Keratinocyte (primary cell): ENCODE measurements around the gene PCDH9. TPM values are rescaled to one million over a fixed set of nuclear protein-coding genes. Genes with fewer than 3 reads are reported as not detected.

ENCODE experiments used
- DNase-seq: peaks from one replicate; pipeline ENCODE4 v3.0.0-alpha.2; 2011; ENCODE audit warnings: low read depth, missing footprints, low spot score
- FAIRE-seq: peaks from 2 replicates; lab custom pipeline; 2011; peaks lifted over from hg19 to GRCh38; lab: Jason Lieb, UNC
- H2AFZ ChIP-seq: 2 replicates; pipeline ENCODE4 v1.6.0; 2012; ENCODE audit warnings: low read length, control low read depth, inconsistent platforms; ENCODE audit not compliant: control insufficient read depth
- H3K27ac ChIP-seq: 2 replicates; pipeline ENCODE4 v1.5.1; 2011; ENCODE audit warnings: low read length; ENCODE audit not compliant: control insufficient read depth, insufficient read depth
- H3K27me3 ChIP-seq: 3 replicates; pipeline ENCODE4 v1.6.0; 2011; ENCODE audit warnings: low read length; ENCODE audit not compliant: control insufficient read depth, insufficient read depth; ENCODE audit errors: extremely low read depth
- H3K36me3 ChIP-seq, 2 experiments: 2 replicates in 1 of 2; 3 replicates in 1 of 2; pipeline ENCODE4 v1.5.1; 2011; ENCODE audit warnings: low read length in 2 of 2, mild to moderate bottlenecking in 1 of 2; ENCODE audit not compliant: control insufficient read depth in 2 of 2, insufficient read depth in 2 of 2; ENCODE audit errors: extremely low read depth in 1 of 2
- H3K4me1 ChIP-seq: 3 replicates; pipeline ENCODE4 v1.5.1; 2011; ENCODE audit warnings: low read length; ENCODE audit not compliant: control insufficient read depth, insufficient read depth; ENCODE audit errors: extremely low read depth
- H3K4me2 ChIP-seq: 3 replicates; pipeline ENCODE4 v1.6.0; 2011; ENCODE audit warnings: low read depth, low read length; ENCODE audit not compliant: control insufficient read depth, insufficient read depth; ENCODE audit errors: extremely low read depth
- H3K4me3 ChIP-seq, 3 experiments: fragments of 200-600 bp in 1 of 3; sonication (generic) in 1 of 3; 2 replicates in 2 of 3; 3 replicates in 1 of 3; pipeline ENCODE4 v1.5.1; 2011 to 2016; ENCODE audit warnings: low read length in 3 of 3, mild to moderate bottlenecking in 3 of 3, control low read depth in 2 of 3, inconsistent platforms in 1 of 3, low read depth in 1 of 3, mixed read lengths in 1 of 3, mixed run types in 1 of 3, moderate library complexity in 1 of 3; ENCODE audit not compliant: control insufficient read depth in 2 of 3, insufficient read depth in 2 of 3; ENCODE audit errors: extremely low read depth in 1 of 3
- H3K79me2 ChIP-seq: 2 replicates; pipeline ENCODE4 v1.6.0; 2012; ENCODE audit warnings: low read length; ENCODE audit not compliant: control insufficient read depth, insufficient read depth
- H3K9ac ChIP-seq: 3 replicates; pipeline ENCODE4 v1.6.0; 2011; ENCODE audit warnings: low read length; ENCODE audit not compliant: control insufficient read depth, insufficient read depth; ENCODE audit errors: extremely low read depth
- H3K9me1 ChIP-seq: 3 replicates; pipeline ENCODE4 v1.6.0; 2011; ENCODE audit warnings: low read length; ENCODE audit not compliant: control insufficient read depth, insufficient read depth; ENCODE audit errors: extremely low read depth
- H3K9me3 ChIP-seq: 2 replicates; pipeline ENCODE4 v1.5.1; 2012; ENCODE audit warnings: low read depth, low read length; ENCODE audit not compliant: control insufficient read depth
- H4K20me1 ChIP-seq: 3 replicates; pipeline ENCODE4 v1.6.0; 2011; ENCODE audit warnings: low read length; ENCODE audit not compliant: control insufficient read depth, insufficient read depth; ENCODE audit errors: extremely low read depth
- EZH2 ChIP-seq: IDR thresholded peaks from one replicate; pipeline ENCODE4 v1.6.1; 2012; ENCODE audit warnings: inconsistent platforms, mild to moderate bottlenecking, low read length, moderate library complexity
- dilution Hi-C: fragments of 300-500 bp; cut with MboI; formaldehyde crosslinking; loops from one replicate; pipeline ENCODE4 v1.7.0; 2020; ENCODE audit warnings: low sequenced_read_pairs; ENCODE audit not compliant: extremely low pct_ligation_motif_present
- polyA plus RNA-seq, 5 experiments: library from polyadenylated mRNA; depleted of rRNA in 3 of 5; stranded (reverse) in 3 of 5; stranded (forward) in 1 of 5; unstranded in 1 of 5; fragments of >200 nt; gene quantifications; 1 replicate in 1 of 5; 2 replicates in 3 of 5; 3 replicates in 1 of 5; pipeline versions ENCODE4 v1.2.1 to v1.2.3, GENCODE V29; 2011 to 2012; ENCODE audit warnings: missing spikeins in 2 of 5, low read depth in 1 of 5, low replicate concordance in 1 of 5
- TF ChIP-seq, protein P1 (sequence below), 3 experiments: IDR thresholded peaks in 1 of 3; conservative IDR thresholded peaks in 1 of 3; optimal IDR thresholded peaks in 1 of 3; 2 replicates in 2 of 3; 3 replicates in 1 of 3; pipeline versions ENCODE3 to v1.5.1; 2011; ENCODE audit warnings: low read length in 3 of 3, mild to moderate bottlenecking in 3 of 3, moderate library complexity in 2 of 3, control low read depth in 1 of 3, inconsistent platforms in 1 of 3; ENCODE audit not compliant: insufficient read depth in 2 of 3; ENCODE audit errors: extremely low read depth in 1 of 3

Gene PCDH9
- polyA plus RNA-seq, 1 donor (not counting 4 experiments of a cell fraction or from before 2014, with no cell fraction given), result 0.21 TPM

GRCh38 chr13:67084066-67084465 is 146.1 kb downstream of the PCDH9 start:
- Histone ChIP-seq H3K4me2 (no peak overlapping the region), H3K27me3 (no peaks in the 10 kb centered on the region), H3K79me2 (no peaks in the 10 kb centered on the region), H3K36me3 (no peaks in the 10 kb centered on the region), H3K9ac (no peak overlapping the region), H3K27ac (no peak overlapping the region), H2AFZ (no peak overlapping the region), H3K4me1 (no peaks in the 10 kb centered on the region), H3K9me1 (no peaks in the 10 kb centered on the region), H3K4me3 (no peak overlapping the region), H4K20me1 (no peaks in the 10 kb centered on the region), H3K9me3 (no peaks in the 10 kb centered on the region)
- dilution Hi-C loops, result no loop called here
- TF ChIP-seq, protein P1, sequence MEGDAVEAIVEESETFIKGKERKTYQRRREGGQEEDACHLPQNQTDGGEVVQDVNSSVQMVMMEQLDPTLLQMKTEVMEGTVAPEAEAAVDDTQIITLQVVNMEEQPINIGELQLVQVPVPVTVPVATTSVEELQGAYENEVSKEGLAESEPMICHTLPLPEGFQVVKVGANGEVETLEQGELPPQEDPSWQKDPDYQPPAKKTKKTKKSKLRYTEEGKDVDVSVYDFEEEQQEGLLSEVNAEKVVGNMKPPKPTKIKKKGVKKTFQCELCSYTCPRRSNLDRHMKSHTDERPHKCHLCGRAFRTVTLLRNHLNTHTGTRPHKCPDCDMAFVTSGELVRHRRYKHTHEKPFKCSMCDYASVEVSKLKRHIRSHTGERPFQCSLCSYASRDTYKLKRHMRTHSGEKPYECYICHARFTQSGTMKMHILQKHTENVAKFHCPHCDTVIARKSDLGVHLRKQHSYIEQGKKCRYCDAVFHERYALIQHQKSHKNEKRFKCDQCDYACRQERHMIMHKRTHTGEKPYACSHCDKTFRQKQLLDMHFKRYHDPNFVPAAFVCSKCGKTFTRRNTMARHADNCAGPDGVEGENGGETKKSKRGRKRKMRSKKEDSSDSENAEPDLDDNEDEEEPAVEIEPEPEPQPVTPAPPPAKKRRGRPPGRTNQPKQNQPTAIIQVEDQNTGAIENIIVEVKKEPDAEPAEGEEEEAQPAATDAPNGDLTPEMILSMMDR (optimal IDR thresholded peaks at IDR 0.05 in 1 of 3, IDR thresholded peaks at IDR 0.05 in 1 of 3, conservative IDR thresholded peaks at IDR 0.05 in 1 of 3; ENCODE audit: extremely low read depth in 1 of 3, insufficient read depth in 2 of 3, low read length in 3 of 3), result no peak
- no peak for TF ChIP-seq EZH2
- FAIRE-seq (no peak), DNase-seq (no peak)

- no peak for TF ChIP-seq EZH2
- TF ChIP-seq, protein P1 (optimal IDR thresholded peaks at IDR 0.05 in 1 of 3, IDR thresholded peaks at IDR 0.05 in 1 of 3, conservative IDR thresholded peaks at IDR 0.05 in 1 of 3; ENCODE audit: extremely low read depth in 1 of 3, insufficient read depth in 2 of 3, low read length in 3 of 3), result no peak
- no peaks in the 10 kb centered on the region for H4K20me1 ChIP-seq
- H3K79me2 ChIP-seq, result no peaks in the 10 kb centered on the region
- FAIRE-seq (no peak), DNase-seq (no peak)
- H3K27me3 ChIP-seq, result no peaks in the 10 kb centered on the region
- no peaks in the 10 kb centered on the region for H3K9me1 ChIP-seq
- H3K4me1 ChIP-seq, result no peaks in the 10 kb centered on the region
- no peak overlapping the region for H3K4me2 ChIP-seq
- no peak overlapping the region for H3K9ac ChIP-seq
- no peaks in the 10 kb centered on the region for H3K9me3 ChIP-seq
- H3K4me3 ChIP-seq, result no peak overlapping the region
- dilution Hi-C loops, result no loop called here
- no peak overlapping the region for H3K27ac ChIP-seq
- no peak overlapping the region for H2AFZ ChIP-seq
- H3K36me3 ChIP-seq, result no peaks in the 10 kb centered on the region
These were observed 146.6 kb downstream of the PCDH9 start for GRCh38 chr13:67083519-67083918.
